GM12878 (cell line): ENCODE results near the gene GCC2. TPM values are rescaled to one million over a fixed set of nuclear protein-coding genes. Genes with fewer than 3 reads are reported as not detected.

Source experiments
- ATAC-seq: fragments of 200-7000 bp; cut with Tn5 transposase; 3 replicates; pipeline ENCODE4 v1.9.1; 2020; ENCODE audit warnings: mild to moderate bottlenecking, moderate library complexity
- BruUV-seq: library from RNA; stranded (reverse); fragments of 400-500 nt; replicated peaks from 2 replicates; lab custom pipeline; 2021; lab: Mats Ljungman, UMichigan
- CTCF ChIA-PET: fragments of 300-600 bp; sonication (Branson Sonifier 250); formaldehyde crosslinking; extraction: SDS; loops from one replicate; lab custom pipeline; 2021; ENCODE audit warnings: inconsistent platforms; lab: Yijun Ruan, JAX
- POLR2A ChIA-PET: fragments of 350-600 bp; formaldehyde crosslinking; extraction: SDS; loops from one replicate; lab custom pipeline; 2021; ENCODE audit warnings: inconsistent platforms; lab: Charles Lee
- RAD21 ChIA-PET: fragments of 300-600 bp; sonication (Branson Sonifier 250); formaldehyde crosslinking; loops from one replicate; lab custom pipeline; 2023; ENCODE audit warnings: antibody characterized with exemption; ENCODE audit not compliant: unreplicated experiment; lab: Charles Lee
- SMC1A ChIA-PET: fragments of 300-600 bp; sonication (Branson Sonifier 250); formaldehyde crosslinking; loops from one replicate; lab custom pipeline; 2023; ENCODE audit not compliant: unreplicated experiment, uncharacterized antibody; lab: Charles Lee
- DNase-seq: peaks from one replicate; pipeline ENCODE4 v3.0.0-alpha.2; 2011; ENCODE audit warnings: low read depth, low spot score
- FAIRE-seq: peaks from 3 replicates; lab custom pipeline; 2011; peaks lifted over from hg19 to GRCh38; lab: Jason Lieb, UNC
- H2AFZ ChIP-seq: 2 replicates; pipeline ENCODE4 v1.6.0; 2011; ENCODE audit warnings: low read depth, low read length, control low read depth; ENCODE audit not compliant: control insufficient read depth
- H3K27ac ChIP-seq: 2 replicates; pipeline ENCODE4 v1.5.1; 2011; ENCODE audit warnings: control low read depth; ENCODE audit not compliant: control insufficient read depth, insufficient read depth
- H3K27me3 ChIP-seq, 2 experiments: replicated peaks in 1 of 2; 2 replicates each; pipeline versions ENCODE4 v1.6.0 to v1.6.1; 2011; ENCODE audit warnings: low read length in 1 of 2; ENCODE audit not compliant: control insufficient read depth in 2 of 2, insufficient read depth in 2 of 2
- H3K36me3 ChIP-seq, 2 experiments: 2 replicates each; pipeline ENCODE4 v1.5.1; 2011; ENCODE audit warnings: low read length in 1 of 2; ENCODE audit not compliant: control insufficient read depth in 2 of 2, insufficient read depth in 2 of 2
- H3K4me1 ChIP-seq: 2 replicates; pipeline ENCODE4 v1.6.1; 2011; ENCODE audit warnings: mild to moderate bottlenecking, low read length, moderate library complexity, mixed read lengths; ENCODE audit not compliant: control insufficient read depth, insufficient read depth
- H3K4me2 ChIP-seq: 2 replicates; pipeline ENCODE4 v1.6.0; 2011; ENCODE audit warnings: control low read depth; ENCODE audit not compliant: control insufficient read depth, insufficient read depth
- H3K4me3 ChIP-seq: fragments of 200-600 bp; sonication (generic); 2 replicates; pipeline ENCODE4 v1.5.1; 2016
- H3K79me2 ChIP-seq: 2 replicates; pipeline ENCODE4 v1.6.0; 2011; ENCODE audit warnings: low read length; ENCODE audit not compliant: control insufficient read depth, insufficient read depth
- H3K9ac ChIP-seq: 2 replicates; pipeline ENCODE4 v1.8.0; 2011; ENCODE audit warnings: low read length, control low read depth, mixed read lengths; ENCODE audit not compliant: control insufficient read depth, insufficient read depth
- H3K9me3 ChIP-seq: replicated peaks from 3 replicates; pipeline ENCODE4 v1.5.1; 2011; ENCODE audit warnings: mild to moderate bottlenecking, low read length; ENCODE audit not compliant: control insufficient read depth, insufficient read depth
- H4K20me1 ChIP-seq: 2 replicates; pipeline ENCODE4 v1.6.0; 2011; ENCODE audit not compliant: control insufficient read depth, insufficient read depth
- CHD1 ChIP-seq: IDR thresholded peaks from 2 replicates; pipeline ENCODE4 v1.6.1; 2012; ENCODE audit warnings: low read depth, low read length, improper control_type of control experiment
- JUNB ChIP-seq: IDR thresholded peaks from 2 replicates; pipeline ENCODE4 v1.6.1; 2016; ENCODE audit warnings: antibody characterized with exemption, mild to moderate bottlenecking
- NR2F1 ChIP-seq: fragments of 450-650 bp; conservative IDR thresholded peaks from 2 replicates; pipeline ENCODE4 v1.6.1; 2017; ENCODE audit warnings: mild to moderate bottlenecking
- PAX5 ChIP-seq: IDR thresholded peaks from 2 replicates; pipeline ENCODE4 v1.6.1; 2011; ENCODE audit warnings: low read depth, low read length, borderline replicate concordance
- PKNOX1 ChIP-seq: fragments of 450-650 bp; IDR thresholded peaks from 2 replicates; pipeline ENCODE4 v1.6.1; 2016; ENCODE audit warnings: mild to moderate bottlenecking
- TAF1 ChIP-seq: IDR thresholded peaks from 2 replicates; pipeline ENCODE4 v1.6.1; 2011; ENCODE audit warnings: mild to moderate bottlenecking, low read depth, low read length, borderline replicate concordance
- TCF3 ChIP-seq: IDR thresholded peaks from 2 replicates; pipeline ENCODE4 v1.6.1; 2012; ENCODE audit warnings: low read depth, mild to moderate bottlenecking, low read length, borderline replicate concordance; ENCODE audit not compliant: insufficient read depth
- ZNF24 ChIP-seq: fragments of 450-650 bp; IDR thresholded peaks from 2 replicates; pipeline ENCODE4 v1.6.1; 2017; ENCODE audit warnings: antibody characterized with exemption, mild to moderate bottlenecking
- WGBS: methylation state at CpG from one replicate; pipeline ENCODE4 v1.1.6; 2016; ENCODE audit warnings: low lambda C conversion rate; ENCODE audit not compliant: insufficient replicate concordance, insufficient coverage; ENCODE audit errors: missing lambda C conversion rate; 5-methylcytosine and 5-hydroxymethylcytosine counted together
- in situ Hi-C: fragments of 300-500 bp; cut with MboI; formaldehyde crosslinking; loops from 9 replicates; pipeline ENCODE4 v1.14.3; 2018; ENCODE audit warnings: mixed read lengths
- intact Hi-C: fragments of 100-400 bp; cut with micrococcal nuclease; formaldehyde crosslinking; loops from one replicate; pipeline ENCODE4 v1.14.2; 2022; ENCODE audit not compliant: unreplicated experiment
- polyA plus RNA-seq, 11 experiments: library from polyadenylated mRNA; depleted of rRNA in 4 of 11; unstranded in 6 of 11; stranded (reverse) in 5 of 11; fragments of >200 nt; fragmentation: Nextera tagmentation in 4 of 11; fragmentation: Illumina TruSeq in 1 of 11; extraction: Ambion mirVana in 4 of 11; extraction: Trizol in 1 of 11; gene quantifications; 1 replicate in 1 of 11; 2 replicates in 10 of 11; pipeline versions ENCODE4 v1.2.1 to v1.2.3, GENCODE V29; 2011 to 2016; ENCODE audit warnings: inconsistent platforms in 2 of 11, missing spikeins in 2 of 11, low read depth in 1 of 11
- total RNA-seq, 4 experiments: library from RNA; depleted of rRNA in 3 of 4; stranded (reverse); fragments of >200 nt in 3 of 4; fragmentation: Illumina TruSeq in 1 of 4; extraction: Trizol in 1 of 4; gene quantifications; 2 replicates each; pipeline versions ENCODE4 v1.2.1 to v1.2.3, GENCODE V29; 2013 to 2021
- TF ChIP-seq, protein P1 (sequence below): fragments of 450-650 bp; IDR thresholded peaks from 2 replicates; pipeline ENCODE4 v1.6.1; 2014; ENCODE audit warnings: mild to moderate bottlenecking
- TF ChIP-seq, protein P2 (sequence below): fragments of 450-650 bp; IDR thresholded peaks from 2 replicates; pipeline ENCODE4 v1.6.1; 2017; ENCODE audit warnings: mild to moderate bottlenecking, moderate library complexity

Gene GCC2
- total and polyA plus RNA-seq, 10 of the 15 experiments (the other 5 are each of a cell fraction or from before 2014, with no cell fraction given) = 11.8 to 35.5 (median 25.4) TPM

DNA sequence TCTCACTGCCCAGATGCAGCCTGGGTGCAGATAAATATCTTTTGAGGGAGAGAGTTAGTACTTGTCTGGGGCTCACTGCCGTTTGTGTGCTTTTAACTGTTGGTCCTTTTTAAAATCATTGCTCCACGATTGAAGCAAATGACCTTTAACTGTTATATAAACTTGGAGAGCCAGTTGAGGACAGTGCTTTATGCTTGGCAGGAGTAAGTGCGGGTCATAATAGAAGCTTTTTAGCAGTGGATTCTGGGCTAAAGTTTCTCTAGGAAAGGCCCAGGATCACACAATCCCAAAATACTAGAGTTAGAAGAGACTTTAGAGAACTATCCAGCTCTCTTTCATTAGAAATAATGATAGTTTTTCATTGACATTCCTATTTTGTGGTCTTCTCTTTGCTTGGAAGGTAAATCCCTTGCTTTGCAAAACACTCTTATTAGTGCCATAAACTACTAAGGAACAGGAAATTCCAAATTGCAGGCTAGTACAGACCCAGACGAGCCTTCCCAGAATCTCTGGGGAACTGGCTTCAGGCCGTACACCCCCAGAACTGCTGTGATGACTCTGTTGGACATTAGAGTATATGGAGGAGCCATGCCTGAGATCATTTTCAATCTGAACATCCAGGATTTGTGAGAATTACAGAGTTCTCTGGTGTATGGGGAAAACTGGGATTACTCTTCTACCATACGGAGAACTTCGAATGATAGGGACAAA is 104.4 kb downstream of the GCC2 start:
- ATAC-seq (no peak), DNase-seq (no peak), FAIRE-seq (no peak)
- no peaks in the 10 kb centered on the region for H4K20me1 ChIP-seq
- no peaks in the 10 kb centered on the region for H3K9me3 ChIP-seq
- no peak overlapping the region for H2AFZ ChIP-seq
- H3K27me3 ChIP-seq = no peaks in the 10 kb centered on the region
- no peaks in the 10 kb centered on the region for H3K4me1 ChIP-seq
- H3K9ac ChIP-seq = no peak overlapping the region
- in situ Hi-C loops (no loop called here), intact Hi-C loops (no loop called here)
- H3K4me2 ChIP-seq = no peak overlapping the region
- RAD21 ChIA-PET = no interaction called here
- BruUV-seq = no TSS peak
- CTCF ChIA-PET = no interaction called here
- H3K27ac ChIP-seq = no peak overlapping the region
- POLR2A ChIA-PET = interaction anchor here (2.3 kb wide), 1 partner anchor 12 kb away, joined by 7 read pairs; no protein-coding TSS in a partner anchor
- H3K36me3 ChIP-seq = no peaks in the 10 kb centered on the region
- no peak overlapping the region for H3K4me3 ChIP-seq
- TF ChIP-seq CHD1 = no peak
- TF ChIP-seq, protein P1, sequence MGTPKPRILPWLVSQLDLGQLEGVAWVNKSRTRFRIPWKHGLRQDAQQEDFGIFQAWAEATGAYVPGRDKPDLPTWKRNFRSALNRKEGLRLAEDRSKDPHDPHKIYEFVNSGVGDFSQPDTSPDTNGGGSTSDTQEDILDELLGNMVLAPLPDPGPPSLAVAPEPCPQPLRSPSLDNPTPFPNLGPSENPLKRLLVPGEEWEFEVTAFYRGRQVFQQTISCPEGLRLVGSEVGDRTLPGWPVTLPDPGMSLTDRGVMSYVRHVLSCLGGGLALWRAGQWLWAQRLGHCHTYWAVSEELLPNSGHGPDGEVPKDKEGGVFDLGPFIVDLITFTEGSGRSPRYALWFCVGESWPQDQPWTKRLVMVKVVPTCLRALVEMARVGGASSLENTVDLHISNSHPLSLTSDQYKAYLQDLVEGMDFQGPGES = no peak
- TF ChIP-seq, all 136 proteins: peak for 0
- peaks cover 15% of the 10 kb centered on the region for H3K79me2 ChIP-seq
- SMC1A ChIA-PET = interaction anchor here (0.9 to 1.8 kb wide), 3 partner anchors 11 to 22 kb away, joined by 3 to 6 read pairs (median 6); no protein-coding TSS in a partner anchor
- 96% methylated on average over 7 of the region's 7 CpGs for WGBS

DNA sequence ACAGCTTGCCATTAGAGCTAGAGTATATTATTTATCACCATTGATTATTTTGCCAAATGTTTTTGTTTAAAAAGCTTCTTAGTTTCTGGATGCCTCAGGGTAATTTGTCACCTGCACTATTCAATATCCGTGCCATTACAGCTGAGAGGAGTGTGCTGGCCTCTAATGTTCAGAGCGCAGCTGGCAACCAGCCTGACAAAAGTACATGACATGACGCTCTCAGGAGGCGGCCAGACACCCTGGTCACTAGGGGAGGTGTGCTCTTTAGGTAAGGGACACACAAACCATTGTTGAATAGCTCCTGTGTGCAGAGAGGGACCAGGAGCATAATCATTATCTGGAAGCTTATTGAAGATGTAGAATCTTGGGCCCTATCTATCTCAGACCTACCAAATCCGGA is 105.5 kb downstream of the GCC2 start:
- SMC1A ChIA-PET = interaction anchor here (1.1 to 1.8 kb wide), 5 partner anchors 12 to 30 kb away, joined by 4 to 6 read pairs (median 5); no protein-coding TSS in a partner anchor
- Histone ChIP-seq H4K20me1 (no peaks in the 10 kb centered on the region), H3K9ac (no peak overlapping the region), H3K79me2 (peaks cover 14% of the 10 kb centered on the region), H3K4me2 (no peak overlapping the region), H3K27ac (no peak overlapping the region), H3K4me1 (no peaks in the 10 kb centered on the region), H3K36me3 (no peaks in the 10 kb centered on the region), H3K27me3 (no peaks in the 10 kb centered on the region), H2AFZ (no peak overlapping the region), H3K4me3 (no peak overlapping the region), H3K9me3 (no peaks in the 10 kb centered on the region)
- RAD21 ChIA-PET = interaction anchor here (0.7 to 1.0 kb wide), 2 partner anchors 17 to 21 kb away, joined by 4 to 6 read pairs; no protein-coding TSS in a partner anchor
- intact Hi-C loops = no loop called here
- DNase-seq (no peak), ATAC-seq (no peak), FAIRE-seq (no peak)
- CTCF ChIA-PET = no interaction called here
- WGBS = over 99% methylated on average over 5 of the region's 5 CpGs
- POLR2A ChIA-PET = interaction anchor here (1.4 to 2.3 kb wide), 2 partner anchors 13 to 20 kb away, joined by 7 read pairs; no protein-coding TSS in a partner anchor
- in situ Hi-C loops = no loop called here
- BruUV-seq = no TSS peak
- TF ChIP-seq ZNF24 (no peak), TAF1 (no peak), JUNB (no peak), PAX5 (no peak), NR2F1 (no peak), TCF3 (no peak), PKNOX1 (no peak)
- TF ChIP-seq, protein P2, sequence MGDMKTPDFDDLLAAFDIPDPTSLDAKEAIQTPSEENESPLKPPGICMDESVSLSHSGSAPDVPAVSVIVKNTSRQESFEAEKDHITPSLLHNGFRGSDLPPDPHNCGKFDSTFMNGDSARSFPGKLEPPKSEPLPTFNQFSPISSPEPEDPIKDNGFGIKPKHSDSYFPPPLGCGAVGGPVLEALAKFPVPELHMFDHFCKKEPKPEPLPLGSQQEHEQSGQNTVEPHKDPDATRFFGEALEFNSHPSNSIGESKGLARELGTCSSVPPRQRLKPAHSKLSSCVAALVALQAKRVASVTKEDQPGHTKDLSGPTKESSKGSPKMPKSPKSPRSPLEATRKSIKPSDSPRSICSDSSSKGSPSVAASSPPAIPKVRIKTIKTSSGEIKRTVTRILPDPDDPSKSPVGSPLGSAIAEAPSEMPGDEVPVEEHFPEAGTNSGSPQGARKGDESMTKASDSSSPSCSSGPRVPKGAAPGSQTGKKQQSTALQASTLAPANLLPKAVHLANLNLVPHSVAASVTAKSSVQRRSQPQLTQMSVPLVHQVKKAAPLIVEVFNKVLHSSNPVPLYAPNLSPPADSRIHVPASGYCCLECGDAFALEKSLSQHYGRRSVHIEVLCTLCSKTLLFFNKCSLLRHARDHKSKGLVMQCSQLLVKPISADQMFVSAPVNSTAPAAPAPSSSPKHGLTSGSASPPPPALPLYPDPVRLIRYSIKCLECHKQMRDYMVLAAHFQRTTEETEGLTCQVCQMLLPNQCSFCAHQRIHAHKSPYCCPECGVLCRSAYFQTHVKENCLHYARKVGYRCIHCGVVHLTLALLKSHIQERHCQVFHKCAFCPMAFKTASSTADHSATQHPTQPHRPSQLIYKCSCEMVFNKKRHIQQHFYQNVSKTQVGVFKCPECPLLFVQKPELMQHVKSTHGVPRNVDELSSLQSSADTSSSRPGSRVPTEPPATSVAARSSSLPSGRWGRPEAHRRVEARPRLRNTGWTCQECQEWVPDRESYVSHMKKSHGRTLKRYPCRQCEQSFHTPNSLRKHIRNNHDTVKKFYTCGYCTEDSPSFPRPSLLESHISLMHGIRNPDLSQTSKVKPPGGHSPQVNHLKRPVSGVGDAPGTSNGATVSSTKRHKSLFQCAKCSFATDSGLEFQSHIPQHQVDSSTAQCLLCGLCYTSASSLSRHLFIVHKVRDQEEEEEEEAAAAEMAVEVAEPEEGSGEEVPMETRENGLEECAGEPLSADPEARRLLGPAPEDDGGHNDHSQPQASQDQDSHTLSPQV = no peak
